ENCODE measurements around the gene AGAP3.

AGAP3 gene

GRCh38 chr7:151088019-151088855 is 2.0 kb downstream of the AGAP3 start:
- DNase-seq (ENCODE audit: low read depth in 2 of 2), result no peak

- no peak for DNase-seq (ENCODE audit: low read depth in 2 of 2)
These were observed 2.8 kb downstream of the AGAP3 start for GRCh38 chr7:151088856-151089699.

GRCh38 chr7:151089893-151090730 is 3.8 kb downstream of the AGAP3 start:
- no peak for DNase-seq (ENCODE audit: low read depth in 2 of 2)

GRCh38 chr7:151091003-151091402 is 4.7 kb downstream of the AGAP3 start:
- no peak for DNase-seq (ENCODE audit: low read depth in 2 of 2)

- DNase-seq (ENCODE audit: low read depth in 2 of 2), result no peak
These were observed 5.2 kb downstream of the AGAP3 start for GRCh38 chr7:151091431-151091830.

- no peak for DNase-seq (ENCODE audit: low read depth in 2 of 2)
These were observed 5.7 kb downstream of the AGAP3 start for GRCh38 chr7:151091988-151092387.

GRCh38 chr7:151093748-151094147 is 7.5 kb downstream of the AGAP3 start:
- DNase-seq (ENCODE audit: low read depth in 2 of 2), result no peak

- DNase-seq (ENCODE audit: low read depth in 2 of 2), result no peak
These were observed 8.4 kb downstream of the AGAP3 start for GRCh38 chr7:151094675-151095074.

- DNase-seq (ENCODE audit: low read depth in 2 of 2), result no peak
These were observed 9.0 kb downstream of the AGAP3 start for GRCh38 chr7:151095123-151095797.

- DNase-seq (ENCODE audit: low read depth in 2 of 2), result no peak
These were observed 9.7 kb downstream of the AGAP3 start for GRCh38 chr7:151095828-151096475.

- DNase-seq (ENCODE audit: low read depth in 2 of 2), result no peak
These were observed 13.4 kb downstream of the AGAP3 start for GRCh38 chr7:151099486-151100211.

- no peak for DNase-seq (ENCODE audit: low read depth in 2 of 2)
These were observed 14.6 kb downstream of the AGAP3 start for GRCh38 chr7:151100921-151101320.

GRCh38 chr7:151101621-151102396 is 15.5 kb downstream of the AGAP3 start:
- DNase-seq (ENCODE audit: low read depth in 2 of 2), result no peak

- DNase-seq (ENCODE audit: low read depth in 2 of 2), result no peak
These were observed 16.7 kb downstream of the AGAP3 start for GRCh38 chr7:151102991-151103390.

GRCh38 chr7:151103973-151104372 is 17.7 kb downstream of the AGAP3 start:
- DNase-seq (ENCODE audit: low read depth in 2 of 2), result no peak

- DNase-seq (ENCODE audit: low read depth in 2 of 2), result no peak
These were observed 18.3 kb downstream of the AGAP3 start for GRCh38 chr7:151104411-151105235.

GRCh38 chr7:151107882-151108281 is 21.6 kb downstream of the AGAP3 start:
- DNase-seq (ENCODE audit: low read depth in 2 of 2), result no peak
